Mesodermal cell (in vitro differentiated cells): Measurements from ENCODE around the gene UBE2E2.

Experiments
- H3K27ac ChIP-seq: 2 replicates; pipeline ENCODE4 v1.7.0; 2013; ENCODE audit warnings: mild to moderate bottlenecking, low read depth, low read length, moderate library complexity; ENCODE audit not compliant: severe bottlenecking
- H3K36me3 ChIP-seq: 2 replicates; pipeline ENCODE4 v1.7.1; 2013; ENCODE audit warnings: mild to moderate bottlenecking, low read length, moderate library complexity; ENCODE audit not compliant: control insufficient read depth, insufficient read depth
- H3K4me1 ChIP-seq: one replicate; pipeline ENCODE4 v1.7.1; 2013; ENCODE audit warnings: mild to moderate bottlenecking, low read length; ENCODE audit not compliant: insufficient read depth, control insufficient read depth, poor library complexity, severe bottlenecking
- H3K4me3 ChIP-seq: 2 replicates; pipeline ENCODE4 v1.7.0; 2013; ENCODE audit warnings: low read length, control low read depth, mild to moderate bottlenecking; ENCODE audit not compliant: insufficient read depth, poor library complexity, severe bottlenecking; ENCODE audit errors: extremely low read depth
- H3K9me3 ChIP-seq: 2 replicates; pipeline ENCODE4 v1.7.1; 2013; ENCODE audit warnings: mild to moderate bottlenecking, low read length, moderate library complexity; ENCODE audit not compliant: control insufficient read depth
- WGBS, 2 experiments: methylation state at CpG; one replicate each; pipeline ENCODE4 v1.1.5; 2013; ENCODE audit warnings: missing lambda C conversion rate in 2 of 2; ENCODE audit not compliant: insufficient coverage in 2 of 2; 5-methylcytosine and 5-hydroxymethylcytosine counted together

The UBE2E2 gene

DNA sequence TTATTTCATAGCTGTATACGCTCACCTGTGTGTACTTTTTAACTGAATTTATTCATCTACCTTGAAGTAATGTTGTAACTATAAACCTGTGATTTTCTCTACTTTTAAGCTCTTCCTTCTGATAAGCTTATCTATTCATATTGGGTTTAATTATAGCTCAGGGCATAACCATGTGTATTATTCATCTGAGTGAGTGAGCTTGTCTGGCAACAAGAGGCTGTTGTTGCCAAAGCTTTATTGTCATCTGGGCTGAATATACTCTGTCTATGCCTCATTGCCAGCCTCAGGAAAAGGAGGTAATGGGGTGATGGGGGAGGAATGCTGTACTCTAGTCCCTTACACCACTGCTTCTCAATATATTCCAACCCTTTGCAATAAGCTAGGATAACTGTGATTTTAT, 292.4 kb downstream of the UBE2E2 start:
- H3K4me1 ChIP-seq: peaks cover 4% of the 10 kb centered on the region
- no peaks in the 10 kb centered on the region for H3K36me3 ChIP-seq
- no CpG with 5 or more reads among the region's 1 CpG for WGBS, 2 experiments
- no peaks in the 10 kb centered on the region for H3K9me3 ChIP-seq
- H3K27ac ChIP-seq: no peak overlapping the region
- H3K4me3 ChIP-seq: no peak overlapping the region

DNA sequence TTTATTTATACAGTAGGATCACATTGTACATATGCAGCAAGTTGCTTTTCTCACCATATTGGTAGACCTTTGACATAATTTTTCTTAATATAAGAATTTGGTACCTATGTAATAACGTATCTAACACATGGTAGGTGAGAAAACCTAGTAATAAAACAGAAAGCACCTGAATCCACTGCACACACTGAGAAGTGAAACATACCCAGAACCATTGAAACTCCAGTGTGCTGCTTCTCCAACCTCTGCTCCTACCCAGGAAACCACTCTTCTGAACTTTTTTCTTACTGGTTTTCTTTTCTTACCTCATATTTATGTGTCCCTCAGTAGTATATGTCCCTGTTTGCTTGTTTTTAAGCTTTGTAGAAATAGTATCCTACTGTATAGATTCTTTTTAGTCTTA, 293.0 kb downstream of the UBE2E2 start:
- Histone ChIP-seq H3K36me3 (no peaks in the 10 kb centered on the region), H3K9me3 (no peaks in the 10 kb centered on the region), H3K4me1 (no peaks in the 10 kb centered on the region), H3K4me3 (no peak overlapping the region), H3K27ac (no peak overlapping the region)
- WGBS, 2 experiments: no CpG with 5 or more reads among the region's 1 CpG

GRCh38 chr3:23497156-23497555, 294.0 kb downstream of the UBE2E2 start:
- no peaks in the 10 kb centered on the region for H3K36me3 ChIP-seq
- H3K27ac ChIP-seq: no peak overlapping the region
- H3K9me3 ChIP-seq: no peaks in the 10 kb centered on the region
- 94 to 98% methylated on average over 4 to 5 of the region's 5 CpGs for WGBS, 2 experiments
- no peaks in the 10 kb centered on the region for H3K4me1 ChIP-seq
- no peak overlapping the region for H3K4me3 ChIP-seq

DNA sequence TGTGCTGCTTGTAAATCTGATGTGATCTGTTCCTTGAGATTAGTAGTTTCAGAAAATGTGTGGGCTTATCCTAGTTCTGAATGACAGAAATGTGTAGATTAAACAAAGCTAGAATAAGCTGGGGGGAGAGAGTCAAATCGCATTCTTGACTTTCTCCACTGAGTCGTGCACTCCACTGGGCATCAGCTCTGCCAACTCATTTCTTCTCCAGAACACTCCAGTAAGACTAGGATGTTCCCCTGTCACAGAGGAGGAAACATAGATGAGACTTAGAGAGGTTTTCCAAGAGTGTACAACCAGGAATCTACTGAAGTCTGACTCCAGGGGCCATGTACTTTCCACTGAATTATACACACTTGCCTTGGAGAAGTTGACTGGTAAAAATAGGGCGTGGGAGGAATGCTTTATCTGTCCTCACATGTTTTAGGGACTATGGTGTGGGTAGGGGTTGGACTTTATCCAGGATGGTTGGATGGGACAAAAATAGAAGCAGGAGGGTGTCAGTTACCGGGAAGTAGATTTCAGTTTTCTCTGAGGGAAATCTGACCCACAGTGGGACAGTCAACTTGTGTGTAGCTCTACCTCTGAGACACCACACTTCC, 298.2 kb downstream of the UBE2E2 start:
- H3K9me3 ChIP-seq: no peaks in the 10 kb centered on the region
- no peak overlapping the region for H3K27ac ChIP-seq
- no peaks in the 10 kb centered on the region for H3K36me3 ChIP-seq
- whole genome bisulfite sequencing, 2 experiments: 94 to 100% methylated on average over 1 to 2 of the region's 4 CpGs
- no peaks in the 10 kb centered on the region for H3K4me1 ChIP-seq
- H3K4me3 ChIP-seq: no peak overlapping the region

- WGBS, 2 experiments: 86 to 90% methylated on average over 2 to 4 of the region's 5 CpGs
- Histone ChIP-seq H3K4me1 (no peaks in the 10 kb centered on the region), H3K9me3 (no peaks in the 10 kb centered on the region), H3K4me3 (no peak overlapping the region), H3K27ac (no peak overlapping the region), H3K36me3 (no peaks in the 10 kb centered on the region)
These were observed 305.3 kb downstream of the UBE2E2 start for GRCh38 chr3:23508464-23508863.

DNA sequence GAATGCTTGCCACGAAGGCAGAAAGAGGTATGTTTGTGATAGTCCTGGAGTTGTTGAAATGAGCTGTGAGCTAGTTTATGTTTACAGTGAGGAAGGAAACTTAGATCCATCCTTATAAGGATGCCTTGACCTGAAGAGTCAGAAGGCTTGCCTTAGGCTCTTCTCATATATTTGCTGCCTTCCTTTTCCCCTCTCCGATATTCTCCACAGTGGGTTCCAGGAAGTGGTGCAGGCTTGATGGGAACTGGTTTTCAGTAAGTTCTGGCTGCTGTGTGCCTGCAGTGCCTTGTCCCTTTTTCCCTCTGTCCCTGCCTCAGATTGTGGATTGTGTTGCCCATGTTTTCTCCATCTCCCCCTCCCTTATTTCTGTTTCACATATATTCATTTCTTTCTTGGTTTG, 315.3 kb downstream of the UBE2E2 start:
- Histone ChIP-seq H3K4me3 (no peak overlapping the region), H3K9me3 (no peaks in the 10 kb centered on the region), H3K36me3 (no peaks in the 10 kb centered on the region), H3K4me1 (peaks cover 4% of the 10 kb centered on the region), H3K27ac (no peak overlapping the region)
- WGBS, 2 experiments: 100% methylated on average over 1 of the region's 2 CpGs; no CpG with 5 or more reads in 1 of the 2 experiments

DNA sequence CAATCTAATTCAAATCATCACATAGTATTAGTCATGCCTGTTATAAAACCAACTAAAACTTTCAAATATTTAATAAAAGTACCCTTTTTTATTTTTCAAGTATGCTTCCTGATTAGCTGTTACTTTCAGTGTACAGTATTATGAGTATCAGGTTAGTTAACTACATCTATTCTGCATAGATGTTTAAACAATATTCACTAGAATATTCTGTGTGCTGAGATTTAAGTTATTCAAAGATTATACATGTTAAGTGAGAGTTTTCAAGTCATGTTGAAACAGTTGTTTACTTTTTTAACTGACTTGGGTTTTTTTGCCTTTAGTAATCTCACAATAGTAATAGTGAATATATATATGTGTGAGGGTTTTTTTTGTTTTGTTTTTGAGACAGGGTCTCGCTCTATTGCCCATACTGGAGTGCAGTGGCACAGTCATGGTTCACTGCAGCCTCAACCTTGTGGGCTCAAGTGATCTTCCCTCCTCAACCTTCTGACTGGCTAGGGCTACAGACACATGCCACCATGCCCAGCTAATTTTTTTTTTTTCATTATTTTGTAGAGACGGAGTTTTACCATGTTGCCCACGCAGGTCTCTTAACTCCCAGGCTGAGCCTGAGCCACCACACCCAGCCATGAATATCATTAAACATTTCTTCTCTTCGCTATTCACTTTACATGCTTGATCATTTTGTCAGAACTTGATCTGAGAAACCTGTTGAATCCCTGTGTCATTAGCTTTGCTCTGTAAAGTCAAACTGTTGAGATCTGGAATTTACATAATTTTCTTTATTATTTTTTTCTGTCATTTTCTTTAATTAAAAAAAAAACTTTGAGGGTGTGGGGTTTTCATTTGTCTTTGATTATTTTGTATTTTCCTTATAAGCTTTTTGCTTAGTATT, 316.4 kb downstream of the UBE2E2 start:
- Histone ChIP-seq H3K4me1 (peaks cover 4% of the 10 kb centered on the region), H3K36me3 (no peaks in the 10 kb centered on the region), H3K27ac (no peak overlapping the region), H3K9me3 (no peaks in the 10 kb centered on the region), H3K4me3 (no peak overlapping the region)
- 82 to 95% methylated on average over 3 of the region's 4 CpGs for WGBS, 2 experiments

DNA sequence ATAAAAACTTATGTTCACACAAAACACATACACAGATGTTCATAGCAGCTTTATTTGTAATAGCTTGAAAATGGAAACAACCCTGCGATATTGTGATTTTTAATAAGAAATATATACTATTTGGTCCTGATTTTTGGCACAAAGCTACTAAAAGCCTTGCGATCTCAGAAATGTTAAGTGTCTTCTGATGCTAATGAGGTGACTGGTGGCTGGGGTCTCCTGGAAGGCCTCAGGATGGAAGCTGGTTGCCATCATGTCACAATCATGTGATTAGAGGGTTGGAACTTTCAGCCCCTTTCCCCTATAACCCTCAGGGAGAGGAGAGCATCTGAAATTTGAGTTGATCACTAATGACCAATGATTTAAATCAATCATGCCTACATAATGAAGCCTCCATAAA, 324.2 kb downstream of the UBE2E2 start:
- 100% methylated on average over 1 of the region's 2 CpGs; no CpG with 5 or more reads in 1 of the 2 experiments for WGBS, 2 experiments
- H3K9me3 ChIP-seq: no peaks in the 10 kb centered on the region
- H3K4me3 ChIP-seq: no peak overlapping the region
- H3K27ac ChIP-seq: no peak overlapping the region
- H3K4me1 ChIP-seq: no peaks in the 10 kb centered on the region
- no peaks in the 10 kb centered on the region for H3K36me3 ChIP-seq

DNA sequence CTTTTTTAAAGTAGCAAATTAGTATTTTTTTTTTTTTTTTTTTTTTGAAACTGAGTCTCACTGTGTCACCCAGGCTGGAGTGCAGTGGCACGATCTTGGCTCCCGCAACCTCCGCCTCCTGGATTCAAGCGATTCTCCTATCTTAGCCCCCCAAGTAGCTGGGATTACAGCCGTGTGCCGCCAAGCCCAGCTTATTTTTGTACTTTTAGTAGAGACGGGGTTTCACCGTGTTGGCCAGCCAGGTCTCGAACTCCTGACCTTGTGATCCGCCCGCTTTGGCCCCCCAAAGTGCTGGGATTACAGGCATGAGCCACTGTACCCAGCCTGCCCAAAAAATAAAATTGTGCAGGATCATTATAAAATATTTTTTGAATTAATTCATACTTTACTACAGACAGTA, 330.5 kb downstream of the UBE2E2 start:
- 95 to 96% methylated on average over 9 to 11 of the region's 11 CpGs for WGBS, 2 experiments
- Histone ChIP-seq H3K4me3 (no peak overlapping the region), H3K27ac (no peak overlapping the region), H3K4me1 (no peaks in the 10 kb centered on the region), H3K36me3 (no peaks in the 10 kb centered on the region), H3K9me3 (no peaks in the 10 kb centered on the region)

DNA sequence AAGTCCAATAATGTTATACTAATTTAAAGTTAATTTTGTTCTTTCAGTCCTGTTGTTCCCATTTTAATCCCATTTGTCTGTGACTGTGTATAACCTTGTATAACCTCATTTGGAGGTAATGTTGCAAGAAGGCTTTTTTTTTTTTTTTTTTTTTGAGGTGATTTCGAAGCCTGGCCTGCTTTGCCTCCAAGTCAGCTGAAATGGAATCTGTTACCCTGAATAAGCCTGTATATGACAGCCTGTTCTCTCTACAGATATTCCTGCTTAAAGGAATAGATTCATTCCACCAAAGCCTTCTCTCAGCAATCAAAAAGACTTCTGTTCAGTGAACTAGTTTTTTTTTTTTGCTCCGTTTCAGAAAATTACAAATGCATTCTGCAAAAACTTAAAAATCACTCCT, 330.9 kb downstream of the UBE2E2 start:
- H3K4me1 ChIP-seq: no peaks in the 10 kb centered on the region
- no peak overlapping the region for H3K27ac ChIP-seq
- WGBS, 2 experiments: no CpG with 5 or more reads among the region's 2 CpGs
- H3K36me3 ChIP-seq: no peaks in the 10 kb centered on the region
- no peak overlapping the region for H3K4me3 ChIP-seq
- H3K9me3 ChIP-seq: no peaks in the 10 kb centered on the region

GRCh38 chr3:23537101-23537551, 334.0 kb downstream of the UBE2E2 start:
- Histone ChIP-seq H3K4me3 (no peak overlapping the region), H3K9me3 (no peaks in the 10 kb centered on the region), H3K36me3 (no peaks in the 10 kb centered on the region), H3K27ac (no peak overlapping the region), H3K4me1 (no peaks in the 10 kb centered on the region)
- 39 to 41% methylated on average over 2 of the region's 4 CpGs for WGBS, 2 experiments
